ENCODE results near the gene CEACAM6. TPM values are rescaled to one million over a fixed set of nuclear protein-coding genes. Genes with fewer than 3 reads are reported as not detected.

The CEACAM6 gene
- total and polyA plus RNA-seq, 2 of the 13 experiments (the other 11 are each of a cell fraction or from before 2014, with no cell fraction given), result not detected

- TF ChIP-seq, protein P1, sequence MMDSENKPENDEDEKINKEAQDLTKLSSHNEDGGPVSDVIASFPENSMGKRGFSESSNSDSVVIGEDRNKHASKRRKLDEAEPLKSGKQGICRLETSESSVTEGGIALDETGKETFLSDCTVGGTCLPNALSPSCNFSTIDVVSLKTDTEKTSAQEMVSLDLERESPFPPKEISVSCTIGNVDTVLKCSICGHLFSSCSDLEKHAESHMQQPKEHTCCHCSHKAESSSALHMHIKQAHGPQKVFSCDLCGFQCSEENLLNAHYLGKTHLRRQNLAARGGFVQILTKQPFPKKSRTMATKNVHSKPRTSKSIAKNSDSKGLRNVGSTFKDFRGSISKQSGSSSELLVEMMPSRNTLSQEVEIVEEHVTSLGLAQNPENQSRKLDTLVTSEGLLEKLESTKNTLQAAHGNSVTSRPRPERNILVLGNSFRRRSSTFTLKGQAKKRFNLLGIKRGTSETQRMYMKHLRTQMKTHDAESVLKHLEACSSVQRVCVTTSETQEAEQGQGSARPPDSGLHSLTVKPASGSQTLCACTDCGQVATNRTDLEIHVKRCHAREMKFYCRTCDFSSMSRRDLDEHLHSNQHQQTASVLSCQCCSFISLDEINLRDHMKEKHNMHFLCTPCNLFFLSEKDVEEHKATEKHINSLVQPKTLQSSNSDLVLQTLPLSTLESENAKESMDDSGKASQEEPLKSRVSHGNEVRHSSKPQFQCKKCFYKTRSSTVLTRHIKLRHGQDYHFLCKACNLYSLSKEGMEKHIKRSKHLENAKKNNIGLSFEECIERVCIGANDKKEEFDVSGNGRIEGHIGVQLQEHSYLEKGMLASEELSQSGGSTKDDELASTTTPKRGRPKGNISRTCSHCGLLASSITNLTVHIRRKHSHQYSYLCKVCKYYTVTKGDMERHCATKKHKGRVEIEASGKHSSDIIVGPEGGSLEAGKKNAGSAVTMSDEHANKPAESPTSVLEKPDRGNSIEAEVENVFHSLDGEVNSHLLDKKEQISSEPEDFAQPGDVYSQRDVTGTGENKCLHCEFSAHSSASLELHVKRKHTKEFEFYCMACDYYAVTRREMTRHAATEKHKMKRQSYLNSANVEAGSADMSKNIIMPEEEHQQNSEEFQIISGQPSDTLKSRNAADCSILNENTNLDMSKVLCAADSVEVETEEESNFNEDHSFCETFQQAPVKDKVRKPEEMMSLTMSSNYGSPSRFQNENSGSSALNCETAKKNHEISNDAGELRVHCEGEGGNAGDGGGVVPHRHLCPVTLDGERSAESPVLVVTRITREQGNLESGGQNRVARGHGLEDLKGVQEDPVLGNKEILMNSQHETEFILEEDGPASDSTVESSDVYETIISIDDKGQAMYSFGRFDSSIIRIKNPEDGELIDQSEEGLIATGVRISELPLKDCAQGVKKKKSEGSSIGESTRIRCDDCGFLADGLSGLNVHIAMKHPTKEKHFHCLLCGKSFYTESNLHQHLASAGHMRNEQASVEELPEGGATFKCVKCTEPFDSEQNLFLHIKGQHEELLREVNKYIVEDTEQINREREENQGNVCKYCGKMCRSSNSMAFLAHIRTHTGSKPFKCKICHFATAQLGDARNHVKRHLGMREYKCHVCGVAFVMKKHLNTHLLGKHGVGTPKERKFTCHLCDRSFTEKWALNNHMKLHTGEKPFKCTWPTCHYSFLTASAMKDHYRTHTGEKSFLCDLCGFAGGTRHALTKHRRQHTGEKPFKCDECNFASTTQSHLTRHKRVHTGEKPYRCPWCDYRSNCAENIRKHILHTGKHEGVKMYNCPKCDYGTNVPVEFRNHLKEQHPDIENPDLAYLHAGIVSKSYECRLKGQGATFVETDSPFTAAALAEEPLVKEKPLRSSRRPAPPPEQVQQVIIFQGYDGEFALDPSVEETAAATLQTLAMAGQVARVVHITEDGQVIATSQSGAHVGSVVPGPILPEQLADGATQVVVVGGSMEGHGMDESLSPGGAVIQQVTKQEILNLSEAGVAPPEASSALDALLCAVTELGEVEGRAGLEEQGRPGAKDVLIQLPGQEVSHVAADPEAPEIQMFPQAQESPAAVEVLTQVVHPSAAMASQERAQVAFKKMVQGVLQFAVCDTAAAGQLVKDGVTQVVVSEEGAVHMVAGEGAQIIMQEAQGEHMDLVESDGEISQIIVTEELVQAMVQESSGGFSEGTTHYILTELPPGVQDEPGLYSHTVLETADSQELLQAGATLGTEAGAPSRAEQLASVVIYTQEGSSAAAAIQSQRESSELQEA (CRISPR knock-in tag; IDR thresholded peaks at IDR 0.05; ENCODE audit: not compliant biosample characterization), result no peak
- TF ChIP-seq THYN1 (CRISPR knock-in tag; IDR thresholded peaks at IDR 0.05; ENCODE audit: borderline replicate concordance, low read depth) (no peak), XBP1 (CRISPR knock-in tag; IDR thresholded peaks at IDR 0.05) (no peak), SMC3 (IDR thresholded peaks at IDR 0.05; ENCODE audit: low read length) (peak; percentile 22; the same call in 1 of the 2 replicates), CEBPG (CRISPR knock-in tag; IDR thresholded peaks at IDR 0.05) (no peak), STAG1 (CRISPR knock-in tag; IDR thresholded peaks at IDR 0.05) (peak; percentile 47), ZBTB20 (CRISPR knock-in tag; IDR thresholded peaks at IDR 0.05; ENCODE audit: borderline replicate concordance, low read depth) (no peak), POLR2A (IDR thresholded peaks at IDR 0.05; ENCODE audit: insufficient read depth in 1 of 2, low read depth in 2 of 2, low read length in 2 of 2) (no peak), NFIB (CRISPR knock-in tag; IDR thresholded peaks at IDR 0.05; ENCODE audit: borderline replicate concordance) (no peak), XRCC5 (optimal IDR thresholded peaks at IDR 0.05; ENCODE audit: low read length) (peak; percentile 66), ATM (IDR thresholded peaks at IDR 0.05; ENCODE audit: borderline replicate concordance) (no peak), MTA1 (CRISPR knock-in tag; IDR thresholded peaks at IDR 0.05; ENCODE audit: borderline replicate concordance) (no peak), KDM2A (CRISPR knock-in tag; IDR thresholded peaks at IDR 0.05; ENCODE audit: borderline replicate concordance, low read depth) (peak; percentile 64; the same call in 1 of the 2 replicates)
- TF ChIP-seq, protein P2, sequence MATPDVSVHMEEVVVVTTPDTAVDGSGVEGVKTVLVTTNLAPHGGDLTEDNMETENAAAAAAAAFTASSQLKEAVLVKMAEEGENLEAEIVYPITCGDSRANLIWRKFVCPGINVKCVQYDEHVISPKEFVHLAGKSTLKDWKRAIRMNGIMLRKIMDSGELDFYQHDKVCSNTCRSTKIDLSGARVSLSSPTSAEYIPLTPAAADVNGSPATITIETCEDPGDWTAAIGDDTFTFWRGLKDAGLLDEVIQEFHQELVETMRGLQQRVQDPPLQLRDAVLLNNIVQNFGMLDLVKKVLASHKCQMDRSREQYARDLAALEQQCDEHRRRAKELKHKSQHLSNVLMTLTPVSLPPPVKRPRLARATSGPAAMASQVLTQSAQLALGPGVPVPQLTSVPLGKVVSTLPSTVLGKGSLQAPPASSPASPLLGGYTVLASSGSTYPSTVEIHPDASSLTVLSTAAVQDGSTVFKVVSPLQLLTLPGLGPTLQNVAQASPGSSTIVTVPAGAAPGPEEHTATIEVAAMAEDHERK (CRISPR knock-in tag; IDR thresholded peaks at IDR 0.05; ENCODE audit: low read depth), result no peak
Observed at GRCh38 chr19:41785653-41786052, 30.3 kb downstream of the CEACAM6 start (continued).
